Lung (tissue), 12 donors: ENCODE data around the gene KCNK18. TPM values are rescaled to one million over a fixed set of nuclear protein-coding genes. Genes with fewer than 3 reads are reported as not detected.

Experiments used
- ATAC-seq: fragments of 200-7000 bp; cut with Tn5 transposase; one replicate; pipeline ENCODE4 v1.9.1; 2020; ENCODE audit warnings: moderate number of reproducible peaks; ENCODE audit not compliant: insufficient read depth, low FRiP score
- DNase-seq, 3 donors: peaks; one replicate each; pipeline ENCODE4 v3.0.0-alpha.2; 2013 to 2017
- H3K27ac ChIP-seq, 2 donors: one replicate each; pipeline ENCODE4 v1.5.1; 2013; ENCODE audit warnings: mild to moderate bottlenecking in 2 of 2, moderate library complexity in 2 of 2, control low read depth in 1 of 2, inconsistent platforms in 1 of 2, low read depth in 1 of 2, low read length in 1 of 2
- H3K27me3 ChIP-seq, 3 donors: one replicate each; pipeline ENCODE4 v1.5.1; 2013; ENCODE audit warnings: low read length in 2 of 3; ENCODE audit not compliant: control insufficient read depth in 3 of 3, insufficient read depth in 3 of 3
- H3K36me3 ChIP-seq, 4 donors: one replicate each; pipeline ENCODE4 v1.5.1; 2013; ENCODE audit warnings: low read length in 4 of 4, mild to moderate bottlenecking in 1 of 4, moderate library complexity in 1 of 4; ENCODE audit not compliant: control insufficient read depth in 4 of 4, insufficient read depth in 4 of 4
- H3K4me1 ChIP-seq, 5 donors: one replicate each; pipeline ENCODE4 v1.5.1; 2013; ENCODE audit warnings: low read length in 5 of 5, mild to moderate bottlenecking in 2 of 5, moderate library complexity in 1 of 5; ENCODE audit not compliant: control insufficient read depth in 5 of 5, insufficient read depth in 5 of 5
- H3K4me3 ChIP-seq: one replicate; pipeline ENCODE4 v1.5.1; 2013; ENCODE audit warnings: mild to moderate bottlenecking, control low read depth, moderate library complexity
- H3K9ac ChIP-seq, 2 donors: one replicate each; pipeline ENCODE4 v1.5.1; 2013; ENCODE audit warnings: low read length in 2 of 2, control low read depth in 1 of 2; ENCODE audit not compliant: insufficient read depth in 1 of 2
- H3K9me3 ChIP-seq, 4 donors: one replicate each; pipeline ENCODE4 v1.5.1; 2013; ENCODE audit warnings: low read length in 3 of 4, mild to moderate bottlenecking in 1 of 4, moderate library complexity in 1 of 4; ENCODE audit not compliant: control insufficient read depth in 4 of 4, insufficient read depth in 3 of 4
- WGBS, 2 donors: extraction: QIAGEN DNeasy Blood & Tissue Kit; methylation state at CpG; one replicate each; pipeline ENCODE4 v1.1.7; 2013; 5-methylcytosine and 5-hydroxymethylcytosine counted together
- polyA plus RNA-seq, 2 donors: library from polyadenylated mRNA; stranded (reverse); fragments of 200-250 nt; gene quantifications; one replicate each; pipeline ENCODE4 v1.2.1, GENCODE V29; 2013
- total RNA-seq, 2 donors: library from RNA; depleted of rRNA in 1 of 2; stranded (reverse); fragments of >200 nt in 1 of 2; gene quantifications; one replicate each; pipeline ENCODE4 v1.2.1, GENCODE V29; 2014 to 2021
- TF ChIP-seq, protein P1 (sequence below): IDR thresholded peaks from 2 replicates; pipeline ENCODE4 v1.5.1; 2012; ENCODE audit warnings: mild to moderate bottlenecking; ENCODE audit errors: control extremely low read depth, extremely low read depth
- donor health status: control.
- donor health status: control.
- donor health status: Bipolar disorder and iron deficiency.
- donor health status: healthy.
- donor health status: DM: yes; HTN: yes; CAD: no.

Gene KCNK18
- total and polyA plus RNA-seq, 4 donors, result not detected

- H3K4me3 ChIP-seq, result no peak overlapping the region
- H3K36me3 ChIP-seq, result no peaks in the 10 kb centered on the region
- 86 to 91% methylated on average over 8 of the region's 8 CpGs for WGBS, 2 donors
- DNase-seq (no peak), ATAC-seq (no peak)
- H3K9ac ChIP-seq, result no peak overlapping the region
- TF ChIP-seq, protein P1, sequence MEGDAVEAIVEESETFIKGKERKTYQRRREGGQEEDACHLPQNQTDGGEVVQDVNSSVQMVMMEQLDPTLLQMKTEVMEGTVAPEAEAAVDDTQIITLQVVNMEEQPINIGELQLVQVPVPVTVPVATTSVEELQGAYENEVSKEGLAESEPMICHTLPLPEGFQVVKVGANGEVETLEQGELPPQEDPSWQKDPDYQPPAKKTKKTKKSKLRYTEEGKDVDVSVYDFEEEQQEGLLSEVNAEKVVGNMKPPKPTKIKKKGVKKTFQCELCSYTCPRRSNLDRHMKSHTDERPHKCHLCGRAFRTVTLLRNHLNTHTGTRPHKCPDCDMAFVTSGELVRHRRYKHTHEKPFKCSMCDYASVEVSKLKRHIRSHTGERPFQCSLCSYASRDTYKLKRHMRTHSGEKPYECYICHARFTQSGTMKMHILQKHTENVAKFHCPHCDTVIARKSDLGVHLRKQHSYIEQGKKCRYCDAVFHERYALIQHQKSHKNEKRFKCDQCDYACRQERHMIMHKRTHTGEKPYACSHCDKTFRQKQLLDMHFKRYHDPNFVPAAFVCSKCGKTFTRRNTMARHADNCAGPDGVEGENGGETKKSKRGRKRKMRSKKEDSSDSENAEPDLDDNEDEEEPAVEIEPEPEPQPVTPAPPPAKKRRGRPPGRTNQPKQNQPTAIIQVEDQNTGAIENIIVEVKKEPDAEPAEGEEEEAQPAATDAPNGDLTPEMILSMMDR, result no peak
- peaks cover 0 to 5% (median 0%) of the 10 kb centered on the region in 5 donors for H3K4me1 ChIP-seq
- H3K27me3 ChIP-seq, result peaks cover 11 to 43% (median 28%) of the 10 kb centered on the region in 3 donors
- no peak overlapping the region for H3K27ac ChIP-seq
- H3K9me3 ChIP-seq, result peaks cover 0 to 1% (median 0%) of the 10 kb centered on the region in 4 donors
Observed at GRCh38 chr10:117239051-117239450, 41.8 kb downstream of the KCNK18 start.

GRCh38 chr10:117239721-117240620, 42.7 kb downstream of the KCNK18 start:
- H3K36me3 ChIP-seq, result no peaks in the 10 kb centered on the region
- H3K9me3 ChIP-seq, result peaks cover 0 to 4% (median 0%) of the 10 kb centered on the region in 4 donors
- peaks cover 11 to 44% (median 28%) of the 10 kb centered on the region in 3 donors for H3K27me3 ChIP-seq
- 44 to 56% methylated on average over 13 to 15 of the region's 15 CpGs for WGBS, 2 donors
- H3K27ac ChIP-seq, result no peak overlapping the region
- TF ChIP-seq, protein P1, result no peak
- H3K4me3 ChIP-seq, result no peak overlapping the region
- H3K9ac ChIP-seq, result no peak overlapping the region
- no peak for ATAC-seq
- peaks cover 0 to 5% (median 0%) of the 10 kb centered on the region in 5 donors for H3K4me1 ChIP-seq
- DNase-seq, result no peak

DNA sequence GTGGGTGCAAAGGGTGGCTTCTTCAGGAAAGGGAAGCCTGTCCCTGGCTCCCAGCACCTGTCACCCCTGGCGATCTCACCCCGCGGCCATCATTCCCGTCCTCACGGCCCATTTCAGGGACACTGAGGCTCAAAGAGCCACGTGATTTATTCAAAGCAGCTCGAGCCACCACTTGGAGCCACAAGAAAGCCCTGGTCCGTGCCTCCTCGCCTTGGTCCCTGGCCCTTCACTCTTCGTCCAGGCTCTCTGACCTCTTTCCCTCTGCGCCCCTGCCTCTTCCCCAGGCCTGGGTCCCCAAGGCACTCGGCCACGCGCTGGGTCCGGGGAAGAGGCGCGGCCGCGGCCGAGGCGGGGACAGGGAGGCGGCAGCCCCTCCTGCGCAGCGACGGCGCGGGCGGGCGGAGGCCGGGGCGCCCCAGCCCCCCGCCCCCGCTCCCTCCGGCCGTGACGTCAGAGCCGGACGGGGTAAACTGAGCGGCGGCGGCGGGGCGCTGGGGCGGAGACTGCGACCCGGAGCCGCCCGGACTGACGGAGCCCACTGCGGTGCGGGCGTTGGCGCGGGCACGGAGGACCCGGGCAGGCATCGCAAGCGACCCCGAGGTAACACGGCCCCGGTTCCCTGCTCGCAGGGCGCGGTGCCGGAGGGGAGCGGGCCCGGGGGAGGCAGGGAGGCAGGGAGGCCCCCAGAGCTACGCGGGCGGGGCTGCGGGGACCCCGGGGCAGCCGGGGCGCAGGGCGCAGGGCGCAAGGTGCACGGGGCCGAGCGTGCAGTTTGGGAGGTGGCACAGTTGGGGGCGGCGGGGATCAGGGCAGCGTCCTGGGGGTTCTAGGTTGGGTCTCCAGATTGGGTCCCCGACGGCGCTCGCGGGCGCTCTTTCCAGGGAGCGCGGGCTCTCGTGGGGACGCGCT, 43.6 kb downstream of the KCNK18 start, which contains the start of gene SLC18A2:
TSS of gene SLC18A2 (plus strand) at position 494 of the 909 bp plus-strand sequence. CDS start 580 bp downstream, outside the sequence.
- Histone ChIP-seq H3K27me3 (peaks cover 11 to 50% (median 28%) of the 10 kb centered on the region in 3 donors), H3K9ac (no peak within 1 kb of the TSS), H3K36me3 (no peaks in the 10 kb centered on the region), H3K4me1 (peaks cover 0 to 5% (median 0%) of the 10 kb centered on the region in 5 donors), H3K4me3 (no peak within 1 kb of the TSS), H3K27ac (no peak within 1 kb of the TSS), H3K9me3 (peaks cover 0 to 4% (median 0%) of the 10 kb centered on the region in 4 donors)
- ATAC-seq (no peak), DNase-seq (no peak)
- WGBS, 2 donors, result 3 to 4% methylated on average over 50 to 93 of the region's 93 CpGs
- TF ChIP-seq, protein P1, result no peak
